HCT116 (cell line): ENCODE results near the gene CC2D1A. TPM values are rescaled to one million over a fixed set of nuclear protein-coding genes. Genes with fewer than 3 reads are reported as not detected.

Experiments used
- ATAC-seq: fragments of 200-7000 bp; cut with Tn5 transposase; 2 replicates; pipeline ENCODE4 v1.9.1; 2020; ENCODE audit warnings: mild to moderate bottlenecking, moderate library complexity
- BruUV-seq: library from RNA; stranded (reverse); fragments of 400-500 nt; replicated peaks from 2 replicates; lab custom pipeline; 2021; lab: Mats Ljungman, UMichigan
- CTCF ChIA-PET: fragments of 300-600 bp; sonication (Branson Sonifier 250); formaldehyde crosslinking; loops from one replicate; lab custom pipeline; 2021; ENCODE audit warnings: antibody characterized with exemption; lab: Charles Lee
- POLR2A ChIA-PET: fragments of 300-600, 350-600 bp; sonication (Branson Sonifier 250); formaldehyde crosslinking; loops from one replicate; lab custom pipeline; 2021; ENCODE audit warnings: antibody characterized with exemption; lab: Charles Lee
- RAD21 ChIA-PET, 2 experiments: fragments of 300-600 bp; sonication (Branson Sonifier 250); formaldehyde crosslinking; loops; one replicate each; lab custom pipeline; 2023; ENCODE audit warnings: low total read pairs in 2 of 2; ENCODE audit not compliant: uncharacterized antibody in 2 of 2, unreplicated experiment in 2 of 2, low non-redundant PET in 1 of 2; lab: Charles Lee
- DNase-seq: peaks from one replicate; pipeline ENCODE4 v3.0.0-alpha.2; 2010; ENCODE audit warnings: low read depth, low spot score
- H2AFZ ChIP-seq: fragments of 200-600 bp; shearing (Covaris generic), sonication (generic); 2 replicates; pipeline ENCODE4 v1.6.1; 2017; ENCODE audit warnings: low read depth, mixed run types, mixed read lengths, antibody characterized with exemption, low read length; ENCODE audit not compliant: poor library complexity, severe bottlenecking
- H3K27ac ChIP-seq: 2 replicates; pipeline ENCODE4 v1.5.1; 2012; ENCODE audit warnings: low read depth, low read length
- H3K27me3 ChIP-seq: fragments of 200-600 bp; sonication (generic); 2 replicates; pipeline ENCODE4 v1.6.1; 2016; ENCODE audit warnings: mixed run types, low read length, mixed read lengths; ENCODE audit not compliant: insufficient read depth
- H3K36me3 ChIP-seq, 2 experiments: fragments of 200-500 bp in 1 of 2; fragments of 200-600 bp in 1 of 2; sonication (Bioruptor generic) in 1 of 2; sonication (generic) in 1 of 2; 2 replicates each; pipeline versions ENCODE4 v1.5.1 to v1.6.1; 2014 to 2016; ENCODE audit warnings: low read length in 2 of 2, inconsistent platforms in 1 of 2, mixed read lengths in 1 of 2, mixed run types in 1 of 2; ENCODE audit not compliant: insufficient read depth in 2 of 2, control insufficient read depth in 1 of 2
- H3K4me1 ChIP-seq, 2 experiments: fragments of 200-600 bp in 1 of 2; sonication (generic) in 1 of 2; 2 replicates each; pipeline versions ENCODE4 v1.5.1 to v1.6.1; 2012 to 2017; ENCODE audit warnings: low read length in 2 of 2, inconsistent platforms in 1 of 2, mild to moderate bottlenecking in 1 of 2, mixed read lengths in 1 of 2, mixed run types in 1 of 2, moderate library complexity in 1 of 2; ENCODE audit not compliant: insufficient read depth in 2 of 2, control insufficient read depth in 1 of 2
- H3K4me2 ChIP-seq: fragments of 200-600 bp; sonication (generic); 2 replicates; pipeline ENCODE4 v1.6.1; 2017; ENCODE audit warnings: mixed run types, low read length, mixed read lengths
- H3K4me3 ChIP-seq, 2 experiments: fragments of 200-600 bp in 1 of 2; sonication (generic) in 1 of 2; replicated peaks in 1 of 2; 2 replicates each; pipeline ENCODE4 v1.5.1; 2011 to 2016; ENCODE audit warnings: low read length in 2 of 2, control low read depth in 1 of 2, low read depth in 1 of 2, mild to moderate bottlenecking in 1 of 2, mixed read lengths in 1 of 2, mixed run types in 1 of 2
- H3K79me2 ChIP-seq: fragments of 200-600 bp; sonication (generic); 2 replicates; pipeline ENCODE4 v1.6.1; 2017; ENCODE audit warnings: mild to moderate bottlenecking, mixed run types, low read length, moderate library complexity, mixed read lengths; ENCODE audit not compliant: insufficient read depth
- H3K9ac ChIP-seq: fragments of 200-600 bp; sonication (generic); 2 replicates; pipeline ENCODE4 v1.6.1; 2016; ENCODE audit warnings: low read length, mixed read lengths
- H3K9me2 ChIP-seq: fragments of 200-600 bp; sonication (generic), shearing (Covaris generic); 2 replicates; pipeline ENCODE4 v1.6.1; 2017; ENCODE audit warnings: mixed run types, mild to moderate bottlenecking, moderate library complexity; ENCODE audit not compliant: insufficient read depth
- H3K9me3 ChIP-seq, 2 experiments: fragments of 200-500 bp in 1 of 2; fragments of 200-600 bp in 1 of 2; sonication (Bioruptor generic) in 1 of 2; sonication (generic) in 1 of 2; 2 replicates each; pipeline ENCODE4 v1.6.1; 2014 to 2017; ENCODE audit warnings: low read length in 2 of 2, mixed read lengths in 2 of 2, inconsistent platforms in 1 of 2, low read depth in 1 of 2, mild to moderate bottlenecking in 1 of 2, mixed run types in 1 of 2, moderate library complexity in 1 of 2; ENCODE audit not compliant: control insufficient read depth in 1 of 2, insufficient read depth in 1 of 2
- H4K20me1 ChIP-seq: fragments of 200-600 bp; sonication (generic), shearing (Covaris generic); 2 replicates; pipeline ENCODE4 v1.6.1; 2017; ENCODE audit warnings: mixed run types, mild to moderate bottlenecking, moderate library complexity; ENCODE audit not compliant: insufficient read depth
- CEBPB ChIP-seq: IDR thresholded peaks from 2 replicates; pipeline ENCODE4 v1.6.1; 2012; ENCODE audit warnings: low read depth
- EGR1 ChIP-seq: IDR thresholded peaks from 2 replicates; pipeline ENCODE4 v1.6.1; 2012; ENCODE audit warnings: low read depth
- EZH2 ChIP-seq: fragments of 200-600 bp; sonication (generic); IDR thresholded peaks from 2 replicates; pipeline ENCODE4 v1.6.1; 2017; ENCODE audit warnings: antibody characterized with exemption, mixed run types
- FOSL1 ChIP-seq: IDR thresholded peaks from 2 replicates; pipeline ENCODE4 v1.6.1; 2012; ENCODE audit warnings: low read depth
- POLR2A ChIP-seq: IDR thresholded peaks from 2 replicates; pipeline ENCODE4 v1.7.0; 2011; ENCODE audit warnings: borderline replicate concordance; ENCODE audit not compliant: insufficient read depth, insufficient read length; ENCODE audit errors: extremely low read depth
- RAD21 ChIP-seq: IDR thresholded peaks from 2 replicates; pipeline ENCODE4 v1.6.1; 2012; ENCODE audit warnings: low read depth, mild to moderate bottlenecking
- REST ChIP-seq: IDR thresholded peaks from 2 replicates; pipeline ENCODE4 v1.6.1; 2012; ENCODE audit warnings: low read depth
- SIN3A ChIP-seq: IDR thresholded peaks from 2 replicates; pipeline ENCODE4 v1.6.1; 2012; ENCODE audit warnings: low read depth
- SP1 ChIP-seq: IDR thresholded peaks from 2 replicates; pipeline ENCODE4 v1.6.1; 2012; ENCODE audit warnings: low read depth
- SRF ChIP-seq: IDR thresholded peaks from 2 replicates; pipeline ENCODE4 v1.6.1; 2012; ENCODE audit warnings: low read depth
- TCF7L2 ChIP-seq: IDR thresholded peaks from 2 replicates; pipeline ENCODE4 v1.7.0; 2011; ENCODE audit warnings: borderline replicate concordance, inconsistent platforms; ENCODE audit not compliant: insufficient read depth, insufficient read length; ENCODE audit errors: extremely low read depth
- YY1 ChIP-seq: IDR thresholded peaks from 2 replicates; pipeline ENCODE4 v1.6.1; 2011; ENCODE audit warnings: low read length, low read depth, moderate library complexity, mild to moderate bottlenecking; ENCODE audit not compliant: insufficient replicate concordance; ENCODE audit errors: extremely low read depth
- ZNF274 ChIP-seq: fragments of 200-500 bp; sonication (Bioruptor generic); IDR thresholded peaks from 2 replicates; pipeline ENCODE4 v1.6.1; 2014; ENCODE audit warnings: mild to moderate bottlenecking, low read depth, low read length, inconsistent platforms
- intact Hi-C: fragments of 100-400 bp; cut with micrococcal nuclease; formaldehyde crosslinking; loops from 2 replicates; pipeline ENCODE4 v1.10.0; 2022
- total RNA-seq: library from RNA; stranded (reverse); gene quantifications from one replicate; pipeline ENCODE4 v1.2.1, GENCODE V29; 2021; ENCODE audit not compliant: unreplicated experiment

CC2D1A gene
- total RNA-seq, 1 experiment from 2014 or later, result 51.5 TPM

- H3K4me1 ChIP-seq, result peaks cover 27 to 39% of the 10 kb centered on the region in 2 experiments
- H3K27ac ChIP-seq, result no peak within 1 kb of the TSS
- H3K4me3 ChIP-seq, result no peak within 1 kb of the TSS
- no peak within 1 kb of the TSS for H3K4me2 ChIP-seq
- CTCF ChIA-PET, result interaction anchor here (1.2 kb wide), 1 partner anchor 15 kb away, joined by 3 read pairs; no protein-coding TSS in a partner anchor
- no peak within 1 kb of the TSS for H3K9ac ChIP-seq
- RAD21 ChIA-PET, result no interaction called here
- intact Hi-C loops, result no loop called here
- POLR2A ChIA-PET, result no interaction called here
- no peaks in the 10 kb centered on the region for H3K79me2 ChIP-seq
- ATAC-seq, result no peak
- no peak for DNase-seq
- no peaks in the 10 kb centered on the region for H4K20me1 ChIP-seq
- no peaks in the 10 kb centered on the region for H3K9me2 ChIP-seq
- H2AFZ ChIP-seq, result no peak within 1 kb of the TSS
- no peak for TF ChIP-seq EZH2
- TF ChIP-seq SP1, result no peak
- no peak for TF ChIP-seq SIN3A
- no peak for TF ChIP-seq SRF
- TF ChIP-seq, all 23 proteins: peak for 0
- BruUV-seq, result no TSS peak
- Histone ChIP-seq H3K9me3 (no peaks in the 10 kb centered on the region), H3K27me3 (no peaks in the 10 kb centered on the region), H3K36me3 (no peaks in the 10 kb centered on the region)
These were observed 29.2 kb upstream of the CC2D1A start, which contains the start of gene NANOS3 for GRCh38 chr19:13876834-13877233. NANOS3 (plus strand) TSS chr19:13877134; CDS start chr19:13877249, 115 bp downstream.

- no peaks in the 10 kb centered on the region for H3K36me3 ChIP-seq
- H2AFZ ChIP-seq, result no peak overlapping the region
- ChIA-PET RAD21 (no interaction called here), POLR2A (no interaction called here), CTCF (interaction anchor here (1.2 kb wide), 1 partner anchor 15 kb away, joined by 3 read pairs; no protein-coding TSS in a partner anchor)
- DNase-seq (no peak), ATAC-seq (no peak)
- H4K20me1 ChIP-seq, result no peaks in the 10 kb centered on the region
- H3K4me1 ChIP-seq, result peaks cover 26 to 39% of the 10 kb centered on the region in 2 experiments
- TF ChIP-seq SRF (no peak), REST (no peak), YY1 (no peak), RAD21 (no peak), ZNF274 (no peak), FOSL1 (no peak), EGR1 (no peak), SP1 (no peak), TCF7L2 (no peak), POLR2A (no peak), CEBPB (no peak), SIN3A (no peak)
- no peaks in the 10 kb centered on the region for H3K9me2 ChIP-seq
- intact Hi-C loops, result no loop called here
- H3K27me3 ChIP-seq, result no peaks in the 10 kb centered on the region
- no peak overlapping the region for H3K27ac ChIP-seq
- no TSS peak for BruUV-seq
- no peaks in the 10 kb centered on the region for H3K79me2 ChIP-seq
- no peak overlapping the region for H3K4me2 ChIP-seq
- H3K9ac ChIP-seq, result no peak overlapping the region
- H3K4me3 ChIP-seq, result no peak overlapping the region
- no peaks in the 10 kb centered on the region for H3K9me3 ChIP-seq
These were observed 28.7 kb upstream of the CC2D1A start for GRCh38 chr19:13877303-13877702.
